ENCODE results near the gene ABCC9. TPM values are rescaled to one million over a fixed set of nuclear protein-coding genes. Genes with fewer than 3 reads are reported as not detected.
"Not testable (repeated sequence)": the region's sequence is repeated elsewhere in the genome, so short reads cannot be mapped to it uniquely, and the experiment has no call there.

Gene ABCC9
- polyA plus RNA-seq, 1 donor from 2014 or later, result not detected

DNA sequence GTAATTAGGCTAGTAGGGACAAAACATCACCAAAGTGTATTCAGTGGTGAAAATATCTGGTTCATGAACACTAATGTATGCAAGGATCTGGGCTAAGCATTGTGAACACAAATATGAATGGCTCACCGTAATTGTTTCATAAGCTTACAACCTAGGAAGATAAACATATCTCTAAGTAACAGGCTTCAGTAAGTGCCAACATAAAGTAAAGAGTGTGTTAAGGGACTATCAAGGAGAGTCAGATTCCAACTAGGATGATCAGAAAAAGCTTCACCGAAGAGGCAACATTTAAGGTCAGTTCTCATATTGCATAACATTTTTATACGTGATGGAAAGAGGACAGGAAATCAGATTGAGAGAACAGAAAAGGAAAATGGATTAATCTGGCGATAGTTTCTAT, 29.4 kb downstream of the ABCC9 start:
- Mint-ChIP-seq H3K36me3 (no peaks in the 10 kb centered on the region), H3K4me1 (no peaks in the 10 kb centered on the region), H3K27ac (no peak overlapping the region), H3K27me3 (no peaks in the 10 kb centered on the region), H3K4me3 (no peak overlapping the region), H3K9me3 (peaks cover 0 to 2% (median 0%) of the 10 kb centered on the region in 3 donors)

- H3K4me1 Mint-ChIP-seq, result no peaks in the 10 kb centered on the region
- H3K4me3 Mint-ChIP-seq, result no peak overlapping the region
- H3K36me3 Mint-ChIP-seq, result no peaks in the 10 kb centered on the region
- H3K27me3 Mint-ChIP-seq, result no peaks in the 10 kb centered on the region
- peaks cover 0 to 4% (median 0%) of the 10 kb centered on the region in 3 donors for H3K9me3 Mint-ChIP-seq
- H3K27ac Mint-ChIP-seq, result no peak overlapping the region
Observed at GRCh38 chr12:21910657-21911056, 30.6 kb downstream of the ABCC9 start.

DNA sequence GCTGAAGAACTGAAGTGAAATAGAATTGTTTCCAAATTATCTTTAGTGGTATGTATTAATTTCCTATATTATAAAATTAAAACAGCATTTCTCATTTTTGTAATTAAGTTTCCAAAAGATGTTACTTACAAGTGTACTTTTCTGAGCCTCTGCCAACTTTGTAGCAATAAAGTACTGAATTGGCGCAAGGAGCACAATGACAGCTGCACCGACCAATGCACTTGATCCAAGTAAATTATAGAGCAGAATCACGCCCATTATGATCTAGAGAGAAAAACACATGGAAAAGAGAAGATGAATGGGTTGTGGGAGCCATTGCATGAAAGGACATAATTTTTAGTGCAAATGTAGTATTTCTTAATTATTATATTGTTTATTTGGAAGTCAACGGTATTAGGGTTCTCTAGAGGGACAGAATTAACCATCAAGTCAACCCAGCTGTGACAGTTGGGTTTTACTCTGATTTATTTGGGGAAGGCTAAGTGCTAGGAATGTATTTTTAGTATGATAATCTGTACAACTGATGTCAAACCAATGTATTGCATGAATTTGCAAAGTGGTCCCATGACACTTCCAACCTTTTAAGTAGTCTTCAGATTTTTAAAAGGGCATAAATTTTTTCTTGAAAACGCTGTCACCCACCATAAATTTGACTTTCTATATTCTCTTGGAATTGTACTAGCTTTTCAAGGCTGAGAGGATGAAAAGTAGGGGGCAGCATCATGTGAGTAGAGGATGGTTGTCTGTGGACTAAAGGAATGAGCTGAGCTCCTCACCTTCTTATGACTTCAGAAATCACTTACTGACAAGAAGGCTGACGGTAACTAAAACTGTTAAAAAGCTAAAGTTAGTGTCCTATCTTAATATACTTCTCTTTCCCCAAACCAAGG, 33.0 kb downstream of the ABCC9 start:
- Mint-ChIP-seq H3K27ac (no peak overlapping the region), H3K9me3 (peaks cover 0 to 2% (median 2%) of the 10 kb centered on the region in 3 donors), H3K27me3 (no peaks in the 10 kb centered on the region), H3K4me3 (no peak overlapping the region), H3K36me3 (no peaks in the 10 kb centered on the region), H3K4me1 (no peaks in the 10 kb centered on the region)

DNA sequence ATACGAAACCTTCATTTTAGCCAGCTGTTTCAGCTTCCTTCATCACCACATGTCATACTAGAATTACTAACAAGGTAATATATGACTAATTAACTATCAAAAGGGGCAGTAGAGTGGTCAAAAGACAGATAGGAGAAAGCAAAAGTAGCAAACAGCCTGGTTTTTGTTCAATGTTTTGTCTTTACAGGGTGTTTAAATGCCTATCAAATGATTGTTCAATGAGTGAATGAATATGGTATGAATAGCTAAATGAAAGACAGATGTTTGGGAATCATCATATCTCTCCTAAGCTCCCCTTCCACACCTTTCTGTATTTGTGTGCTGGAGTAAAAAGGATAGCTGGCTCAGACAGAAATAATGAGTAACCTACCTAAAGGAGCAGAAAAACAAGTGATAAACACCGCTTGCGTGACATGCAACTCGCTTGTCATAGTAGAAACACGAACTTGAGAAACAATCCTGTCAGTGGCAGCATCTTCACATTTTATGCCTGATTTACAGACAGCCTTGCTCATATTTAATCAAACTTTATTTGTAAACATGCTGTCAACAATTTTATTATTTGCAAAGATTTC, 34.2 kb downstream of the ABCC9 start:
- no peaks in the 10 kb centered on the region for H3K36me3 Mint-ChIP-seq
- peaks cover 0 to 2% (median 2%) of the 10 kb centered on the region in 3 donors for H3K9me3 Mint-ChIP-seq
- H3K4me1 Mint-ChIP-seq, result no peaks in the 10 kb centered on the region
- H3K27ac Mint-ChIP-seq, result no peak overlapping the region
- H3K27me3 Mint-ChIP-seq, result no peaks in the 10 kb centered on the region
- no peak overlapping the region for H3K4me3 Mint-ChIP-seq

- not testable (repeated sequence) for H3K9me3 Mint-ChIP-seq, H3K36me3 Mint-ChIP-seq, H3K4me1 Mint-ChIP-seq, H3K27ac Mint-ChIP-seq, H3K27me3 Mint-ChIP-seq, H3K4me3 Mint-ChIP-seq
Observed at GRCh38 chr12:21899532-21899931, 41.7 kb downstream of the ABCC9 start.

DNA sequence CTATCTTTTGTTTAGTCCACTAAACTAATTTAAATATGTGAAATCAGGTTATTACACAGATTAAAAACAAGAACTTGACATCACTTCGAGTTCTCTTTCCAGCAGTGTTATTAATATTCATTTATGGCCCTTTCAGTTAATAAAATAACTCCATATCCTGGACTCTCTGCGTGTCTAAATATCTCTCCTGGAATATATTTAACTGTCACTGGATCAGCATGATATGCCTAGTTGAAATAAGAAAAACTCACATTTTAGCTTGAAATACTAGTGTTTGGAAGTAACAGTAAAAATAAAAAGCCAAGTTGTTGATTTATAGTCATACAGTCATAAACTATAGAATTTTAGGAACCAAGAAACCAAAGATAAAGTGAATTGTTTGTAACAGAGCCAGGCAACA, 45.6 kb downstream of the ABCC9 start:
- H3K27ac Mint-ChIP-seq, result no peak overlapping the region
- no peaks in the 10 kb centered on the region for H3K4me1 Mint-ChIP-seq
- H3K4me3 Mint-ChIP-seq, result no peak overlapping the region
- no peaks in the 10 kb centered on the region for H3K36me3 Mint-ChIP-seq
- H3K27me3 Mint-ChIP-seq, result no peaks in the 10 kb centered on the region
- peaks cover 0 to 3% (median 0%) of the 10 kb centered on the region in 3 donors for H3K9me3 Mint-ChIP-seq

DNA sequence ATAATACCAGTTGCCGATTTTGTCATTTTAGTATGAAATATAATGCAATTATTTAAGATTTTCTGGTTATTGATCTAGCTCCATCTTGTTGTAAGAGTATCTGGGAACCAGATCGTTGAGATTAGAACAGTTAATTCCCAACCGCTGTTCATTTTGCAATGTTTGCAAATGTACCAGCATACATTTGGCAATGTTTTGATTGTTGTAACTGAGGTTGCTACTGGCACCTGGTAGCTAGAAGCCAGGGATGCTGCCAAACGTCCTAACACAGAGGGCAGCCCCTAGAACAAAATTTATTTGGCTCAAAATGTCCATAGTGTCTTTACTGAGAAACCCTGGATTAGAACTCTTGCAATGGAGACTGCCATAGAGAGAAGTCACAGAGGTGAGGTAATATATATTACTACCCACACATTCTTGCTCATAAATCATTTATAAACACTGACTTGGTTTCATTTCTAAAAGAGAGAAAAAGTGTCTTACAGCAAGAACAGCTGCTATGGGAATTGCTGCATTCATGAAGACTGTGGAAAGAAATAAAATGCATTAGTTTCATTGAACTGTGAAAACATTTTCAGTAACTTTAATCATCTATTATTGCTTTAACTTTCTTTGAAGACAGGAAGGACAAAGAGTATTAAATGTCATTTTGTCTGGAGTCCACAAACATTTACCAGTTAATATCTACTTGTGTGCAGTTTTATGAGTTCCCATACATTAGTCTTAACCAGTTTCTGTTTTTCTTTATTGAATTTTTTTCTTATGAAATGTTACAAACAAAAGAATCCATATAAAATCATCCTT, 46.2 kb downstream of the ABCC9 start:
- Mint-ChIP-seq H3K4me1 (no peaks in the 10 kb centered on the region), H3K4me3 (no peak overlapping the region), H3K36me3 (no peaks in the 10 kb centered on the region), H3K27me3 (no peaks in the 10 kb centered on the region), H3K27ac (no peak overlapping the region), H3K9me3 (peaks cover 0 to 3% (median 0%) of the 10 kb centered on the region in 3 donors)

- H3K9me3 Mint-ChIP-seq, result peaks cover 0 to 3% (median 0%) of the 10 kb centered on the region in 3 donors
- H3K27me3 Mint-ChIP-seq, result no peaks in the 10 kb centered on the region
- H3K4me1 Mint-ChIP-seq, result no peaks in the 10 kb centered on the region
- H3K36me3 Mint-ChIP-seq, result no peaks in the 10 kb centered on the region
- H3K27ac Mint-ChIP-seq, result no peak overlapping the region
- H3K4me3 Mint-ChIP-seq, result no peak overlapping the region
Observed at GRCh38 chr12:21893924-21894323, 47.3 kb downstream of the ABCC9 start.

GRCh38 chr12:21892341-21892740, 48.9 kb downstream of the ABCC9 start:
- H3K9me3 Mint-ChIP-seq, result peaks cover 0 to 3% (median 0%) of the 10 kb centered on the region in 3 donors

DNA sequence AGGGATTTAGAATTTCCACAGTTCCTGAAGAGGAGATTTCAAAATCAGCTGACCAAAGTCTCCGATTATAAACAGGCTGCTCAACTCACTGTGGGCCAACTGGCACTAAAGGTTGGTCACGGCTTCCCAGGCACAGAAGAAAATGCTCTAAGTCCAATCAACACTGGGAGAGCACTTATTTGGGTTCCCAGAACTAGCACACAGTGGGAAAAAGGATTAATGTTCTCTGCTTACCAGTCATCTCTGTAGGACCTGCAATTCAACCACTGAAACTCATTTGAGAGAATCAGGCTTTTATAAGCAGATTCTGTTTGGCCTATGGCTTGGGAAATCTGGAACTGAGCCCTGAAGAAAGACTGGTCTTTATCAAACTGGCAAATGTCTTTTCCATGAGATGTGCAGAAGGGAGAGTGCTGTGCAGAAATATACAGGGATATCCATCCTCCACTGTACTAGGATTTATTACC, 49.4 kb downstream of the ABCC9 start:
- Mint-ChIP-seq H3K36me3 (no peaks in the 10 kb centered on the region), H3K27ac (no peak overlapping the region), H3K4me1 (no peaks in the 10 kb centered on the region), H3K9me3 (no peaks in the 10 kb centered on the region), H3K4me3 (no peak overlapping the region), H3K27me3 (no peaks in the 10 kb centered on the region)

More at GRCh38 chr12:21892341-21892740, 48.9 kb downstream of the ABCC9 start:
- Mint-ChIP-seq H3K4me1 (no peaks in the 10 kb centered on the region), H3K27ac (no peak overlapping the region), H3K4me3 (no peak overlapping the region), H3K36me3 (no peaks in the 10 kb centered on the region), H3K27me3 (no peaks in the 10 kb centered on the region)

DNA sequence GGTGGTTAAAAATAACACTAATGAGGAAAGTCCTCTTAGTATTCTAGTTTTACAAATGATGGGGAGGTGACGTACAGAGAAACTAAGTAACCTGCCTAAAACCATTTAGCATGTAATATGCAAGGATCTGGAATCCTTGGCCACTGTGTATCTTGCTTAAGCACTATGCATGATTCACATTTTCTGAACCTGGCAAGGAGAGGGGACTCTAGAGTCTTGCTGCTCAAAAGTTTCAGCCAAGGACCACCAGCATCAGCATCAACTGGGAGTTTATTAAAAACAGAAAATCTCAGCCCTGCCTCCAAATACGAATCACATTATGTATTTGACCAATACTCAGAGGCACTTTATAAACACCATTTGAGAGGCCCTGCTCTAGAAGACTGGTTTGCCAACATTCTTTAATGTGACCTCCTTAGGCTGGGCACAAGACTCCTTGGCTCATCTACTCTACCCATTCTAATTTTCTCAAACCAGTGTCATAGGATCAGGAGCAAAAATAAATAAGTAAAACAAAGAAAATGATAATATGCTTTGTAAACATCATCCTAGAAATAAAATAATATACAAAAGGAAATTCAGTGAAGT, 52.9 kb downstream of the ABCC9 start:
- Mint-ChIP-seq H3K4me1 (no peaks in the 10 kb centered on the region), H3K9me3 (peaks cover 0 to 4% (median 0%) of the 10 kb centered on the region in 3 donors), H3K36me3 (no peaks in the 10 kb centered on the region), H3K4me3 (no peak overlapping the region), H3K27me3 (no peaks in the 10 kb centered on the region), H3K27ac (no peak overlapping the region)

DNA sequence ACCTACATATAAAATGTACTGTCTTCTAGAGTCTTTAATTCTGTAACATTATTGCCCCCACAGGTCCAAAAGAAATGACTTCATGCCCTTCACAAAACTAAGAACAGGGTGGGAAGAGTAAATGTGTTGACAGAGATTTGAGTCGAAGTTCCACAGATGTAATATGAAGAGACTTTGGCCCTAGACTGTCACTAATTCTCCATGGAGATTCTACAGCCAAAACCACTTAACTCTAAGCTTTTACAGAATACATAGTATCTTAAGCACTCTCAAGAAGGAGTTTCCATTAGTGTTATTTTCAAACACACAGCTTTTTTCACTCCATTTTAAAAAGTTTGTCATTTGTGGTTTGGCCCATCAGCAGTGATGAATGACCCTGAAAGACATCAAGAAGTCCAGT, 56.3 kb downstream of the ABCC9 start:
- Mint-ChIP-seq H3K4me3 (no peak overlapping the region), H3K4me1 (no peaks in the 10 kb centered on the region), H3K27ac (no peak overlapping the region), H3K9me3 (peaks cover 0 to 4% (median 0%) of the 10 kb centered on the region in 3 donors), H3K36me3 (no peaks in the 10 kb centered on the region), H3K27me3 (peaks cover 2% of the 10 kb centered on the region)

GRCh38 chr12:21882635-21883034, 58.6 kb downstream of the ABCC9 start:
- H3K27me3 Mint-ChIP-seq, result peaks cover 2% of the 10 kb centered on the region
- H3K4me1 Mint-ChIP-seq, result no peaks in the 10 kb centered on the region
- H3K4me3 Mint-ChIP-seq, result no peak overlapping the region
- peaks cover 0 to 7% (median 3%) of the 10 kb centered on the region in 3 donors for H3K9me3 Mint-ChIP-seq
- H3K36me3 Mint-ChIP-seq, result no peaks in the 10 kb centered on the region
- no peak overlapping the region for H3K27ac Mint-ChIP-seq

DNA sequence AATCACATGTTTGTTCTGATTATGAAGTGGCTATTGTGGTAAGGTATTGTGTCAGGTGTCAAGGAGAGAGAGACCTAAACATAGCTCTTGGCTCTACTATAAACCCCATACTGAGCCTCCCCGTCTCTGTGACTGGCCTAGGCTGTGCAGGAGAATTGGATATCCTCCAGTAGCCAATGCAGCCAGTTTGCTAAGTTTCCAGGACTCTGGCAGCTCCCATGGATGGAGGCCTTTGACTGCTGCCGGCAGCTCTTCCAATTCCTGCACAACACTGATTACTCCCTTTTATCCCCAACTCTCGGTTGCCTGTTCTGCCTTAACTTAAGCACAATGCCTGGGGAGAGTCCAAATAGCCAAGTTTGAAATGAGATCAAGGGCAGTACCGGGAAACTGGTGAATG, 59.3 kb downstream of the ABCC9 start:
- Mint-ChIP-seq H3K4me3 (no peak overlapping the region), H3K4me1 (no peaks in the 10 kb centered on the region), H3K27me3 (peaks cover 2% of the 10 kb centered on the region), H3K27ac (no peak overlapping the region), H3K36me3 (no peaks in the 10 kb centered on the region), H3K9me3 (peaks cover 0 to 7% (median 3%) of the 10 kb centered on the region in 3 donors)

DNA sequence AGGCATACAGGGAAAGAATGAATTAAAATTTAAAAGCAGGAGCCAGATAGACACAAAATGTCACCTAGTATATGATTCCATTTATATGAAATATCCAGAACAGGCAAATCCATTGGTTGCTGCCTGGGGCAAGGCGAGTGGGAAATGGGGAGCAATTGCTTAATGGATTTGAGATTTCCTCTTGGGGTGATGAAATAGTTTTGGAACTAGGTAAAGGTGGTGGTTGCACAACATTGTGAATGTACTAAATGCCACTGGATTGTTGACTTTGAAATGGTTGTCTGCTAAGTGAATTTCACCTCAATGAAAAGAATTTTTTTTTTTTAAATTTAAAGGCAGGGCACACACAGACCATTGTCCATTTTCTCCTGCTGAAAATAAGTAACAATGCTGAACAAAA, 61.9 kb downstream of the ABCC9 start:
- no peak overlapping the region for H3K27ac Mint-ChIP-seq
- no peaks in the 10 kb centered on the region for H3K36me3 Mint-ChIP-seq
- no peaks in the 10 kb centered on the region for H3K4me1 Mint-ChIP-seq
- H3K4me3 Mint-ChIP-seq, result no peak overlapping the region
- H3K9me3 Mint-ChIP-seq, result peaks cover 0 to 3% (median 3%) of the 10 kb centered on the region in 3 donors
- peaks cover 2% of the 10 kb centered on the region for H3K27me3 Mint-ChIP-seq
